HepG2 (cell line): Measurements from ENCODE around the gene TAF12. TPM values are rescaled to one million over a fixed set of nuclear protein-coding genes. Genes with fewer than 3 reads are reported as not detected.

Experiments used
- ATAC-seq: fragments of 200-7000 bp; cut with Tn5 transposase; 3 replicates; pipeline ENCODE4 v1.9.1; 2020; ENCODE audit warnings: mild to moderate bottlenecking, moderate library complexity
- BruUV-seq: library from RNA; stranded (reverse); fragments of 400-500 nt; replicated peaks from 2 replicates; lab custom pipeline; 2021; lab: Mats Ljungman, UMichigan
- CTCF ChIA-PET: fragments of 300-600 bp; formaldehyde crosslinking; extraction: SDS; loops from one replicate; lab custom pipeline; 2021; ENCODE audit warnings: low total read pairs, inconsistent platforms, low intra/inter-chr PET ratio; lab: Yijun Ruan, JAX
- POLR2A ChIA-PET: fragments of 350-600 bp; sonication (Branson Sonifier 250); formaldehyde crosslinking; loops from one replicate; lab custom pipeline; 2020; ENCODE audit warnings: antibody characterized with exemption, inconsistent platforms; lab: Yijun Ruan, JAX
- DNase-seq: peaks from one replicate; pipeline ENCODE4 v3.0.0-alpha.2; 2015; ENCODE audit warnings: low spot score
- FAIRE-seq: peaks from 3 replicates; lab custom pipeline; 2011; peaks lifted over from hg19 to GRCh38; lab: Jason Lieb, UNC
- H2AFZ ChIP-seq: one replicate; pipeline ENCODE4 v1.6.1; 2011; ENCODE audit warnings: low read length, inconsistent platforms
- H3K27ac ChIP-seq: fragments of 300-600 bp; 3 replicates; pipeline ENCODE4 v1.8.0; 2011; ENCODE audit warnings: mixed run types, mild to moderate bottlenecking, mixed read lengths, low read length, inconsistent platforms; ENCODE audit not compliant: insufficient read depth; ENCODE audit errors: extremely low read length
- H3K27me3 ChIP-seq, 2 experiments: fragments of 200-600 bp in 1 of 2; 2 replicates in 1 of 2; 3 replicates in 1 of 2; pipeline versions ENCODE4 v1.6.0 to v1.8.0; 2011; ENCODE audit warnings: low read length in 2 of 2, mild to moderate bottlenecking in 2 of 2, moderate library complexity in 2 of 2, inconsistent platforms in 1 of 2; ENCODE audit not compliant: insufficient read depth in 2 of 2, control insufficient read depth in 1 of 2
- H3K36me3 ChIP-seq, 2 experiments: fragments of 200-600 bp in 1 of 2; replicated peaks in 1 of 2; 2 replicates in 1 of 2; 3 replicates in 1 of 2; pipeline versions ENCODE4 v1.5.1 to v1.8.0; 2011; ENCODE audit warnings: low read length in 2 of 2, inconsistent platforms in 1 of 2; ENCODE audit not compliant: insufficient read depth in 2 of 2, control insufficient read depth in 1 of 2
- H3K4me1 ChIP-seq: 2 replicates; pipeline ENCODE4 v1.5.1; 2012; ENCODE audit warnings: low read length, inconsistent platforms; ENCODE audit not compliant: insufficient read depth
- H3K4me2 ChIP-seq: 2 replicates; pipeline ENCODE4 v1.6.0; 2011; ENCODE audit warnings: low read depth, low read length, inconsistent platforms
- H3K4me3 ChIP-seq, 3 experiments: fragments of 200-600 bp in 1 of 3; sonication (generic), shearing (Covaris generic) in 1 of 3; replicated peaks in 1 of 3; 2 replicates each; pipeline ENCODE4 v1.5.1; 2011 to 2016; ENCODE audit warnings: low read length in 3 of 3, inconsistent platforms in 2 of 3, low read depth in 2 of 3, mild to moderate bottlenecking in 2 of 3, control low read depth in 1 of 3, mixed read lengths in 1 of 3; ENCODE audit not compliant: insufficient read depth in 1 of 3
- H3K79me2 ChIP-seq: one replicate; pipeline ENCODE4 v1.6.1; 2011; ENCODE audit warnings: low read length, inconsistent platforms; ENCODE audit not compliant: insufficient read depth
- H3K9ac ChIP-seq: 2 replicates; pipeline ENCODE4 v1.6.0; 2011; ENCODE audit warnings: mild to moderate bottlenecking, low read depth, low read length, inconsistent platforms; ENCODE audit not compliant: insufficient read depth
- H3K9me3 ChIP-seq: 2 replicates; pipeline ENCODE4 v1.5.1; 2012; ENCODE audit warnings: mild to moderate bottlenecking, low read length
- H4K20me1 ChIP-seq: 2 replicates; pipeline ENCODE4 v1.6.0; 2011; ENCODE audit warnings: inconsistent platforms, mild to moderate bottlenecking, low read length, moderate library complexity; ENCODE audit not compliant: insufficient read depth
- ADNP ChIP-seq: sonication (generic); formaldehyde crosslinking; IDR thresholded peaks from 2 replicates; pipeline ENCODE4 v1.4.0; 2020; ENCODE audit warnings: missing genetic modification reagents
- ARNT2 ChIP-seq: sonication (generic); formaldehyde crosslinking; IDR thresholded peaks from 2 replicates; pipeline ENCODE4 v1.8.0; 2022; ENCODE audit warnings: mild to moderate bottlenecking, low read depth, missing genetic modification reagents, moderate library complexity
- HOXA5 ChIP-seq: sonication (generic); formaldehyde crosslinking; IDR thresholded peaks from 2 replicates; pipeline ENCODE4 v1.4.0; 2020; ENCODE audit warnings: missing genetic modification reagents
- STAT5B ChIP-seq: sonication (generic); formaldehyde crosslinking; IDR thresholded peaks from 2 replicates; pipeline ENCODE4 v1.4.0; 2020; ENCODE audit warnings: missing genetic modification reagents
- TAF15 ChIP-seq: fragments of 200-400 bp; formaldehyde crosslinking; IDR thresholded peaks from one replicate; pipeline ENCODE4 v1.6.1; 2018; ENCODE audit warnings: mild to moderate bottlenecking, low read depth, low read length; ENCODE audit not compliant: poor library complexity, severe bottlenecking
- ZBTB49 ChIP-seq: sonication (generic); formaldehyde crosslinking; IDR thresholded peaks from 2 replicates; pipeline ENCODE4 v1.4.0; 2020; ENCODE audit warnings: missing genetic modification reagents, borderline replicate concordance
- ZNF468 ChIP-seq: sonication (generic); formaldehyde crosslinking; IDR thresholded peaks from 2 replicates; pipeline ENCODE4 v1.8.0; 2022; ENCODE audit warnings: mild to moderate bottlenecking, moderate library complexity, missing genetic modification reagents
- ZNF549 ChIP-seq: sonication (generic); formaldehyde crosslinking; IDR thresholded peaks from 2 replicates; pipeline ENCODE4 v1.5.0; 2020; ENCODE audit warnings: missing genetic modification reagents
- ZNF629 ChIP-seq: sonication (generic); formaldehyde crosslinking; conservative IDR thresholded peaks from 2 replicates; pipeline ENCODE4 v1.5.0; 2020; ENCODE audit warnings: missing genetic modification reagents
- WGBS: methylation state at CpG from one replicate; pipeline ENCODE4 v1.1.6; 2017; ENCODE audit warnings: low lambda C conversion rate; 5-methylcytosine and 5-hydroxymethylcytosine counted together
- in situ Hi-C: cut with HindIII; loops from 2 replicates; pipeline ENCODE4 v1.10.0; 2017; ENCODE audit warnings: low pct_unique_long_range_greater_than_20kb; ENCODE audit not compliant: extremely low pct_ligation_motif_present
- intact Hi-C: fragments of 100-400 bp; cut with micrococcal nuclease; formaldehyde crosslinking; loops from one replicate; pipeline ENCODE4 v1.10.0; 2022; ENCODE audit not compliant: unreplicated experiment
- polyA plus RNA-seq, 8 experiments: library from polyadenylated mRNA; depleted of rRNA in 3 of 8; stranded (reverse) in 7 of 8; unstranded in 1 of 8; fragments of >200 nt; fragmentation: Illumina TruSeq in 4 of 8; extraction: Trizol in 4 of 8; gene quantifications; 2 replicates each; pipeline versions ENCODE4 v1.2.1 to v1.2.3, GENCODE V29; 2011 to 2016; ENCODE audit warnings: low read depth in 4 of 8, missing spikeins in 1 of 8, mixed read lengths in 1 of 8; ENCODE audit not compliant: insufficient read depth in 1 of 8
- total RNA-seq, 5 experiments: library from RNA; depleted of rRNA; stranded (reverse); fragments of >200 nt; fragmentation: Illumina TruSeq; extraction: Trizol; gene quantifications; 2 replicates each; pipeline ENCODE4 v1.2.3, GENCODE V29; 2016; ENCODE audit warnings: low read depth in 1 of 5
- TF ChIP-seq, protein P1 (sequence below): sonication (generic); formaldehyde crosslinking; IDR thresholded peaks from 2 replicates; pipeline ENCODE4 v1.4.0; 2020; ENCODE audit warnings: mild to moderate bottlenecking, missing genetic modification reagents

The TAF12 gene
- total and polyA plus RNA-seq, 2 of the 13 experiments (the other 11 are each of a cell fraction or from before 2014, with no cell fraction given) = 16.3 to 17.1 TPM

- no peak for FAIRE-seq
- H3K36me3 ChIP-seq = peaks cover 0 to 4% of the 10 kb centered on the region in 2 experiments; a peak in 2 of 5 replicates
- no peak overlapping the region for H3K9ac ChIP-seq
- in situ Hi-C loops = loop anchor here (5.0 to 25.0 kb wide), 2 partner anchors 84 to 189 kb away; no protein-coding TSS in a partner anchor
- H4K20me1 ChIP-seq = no peaks in the 10 kb centered on the region
- WGBS = 92% methylated on average over 3 of the region's 3 CpGs
- no peak for DNase-seq
- POLR2A ChIA-PET = interaction anchor here (1.5 to 3.3 kb wide), 2 partner anchors 20 to 84 kb away, joined by 7 to 39 read pairs; no protein-coding TSS in a partner anchor
- no peak for ATAC-seq
- no peak overlapping the region for H3K4me2 ChIP-seq
- no peak overlapping the region for H3K27ac ChIP-seq
- no peak for TF ChIP-seq STAT5B (CRISPR knock-in tag)
- TF ChIP-seq ZNF549 = no peak
- TF ChIP-seq ZNF629 = no peak
- no peak for TF ChIP-seq ADNP (CRISPR knock-in tag)
- TF ChIP-seq HOXA5 = no peak
- TF ChIP-seq ZNF468 (CRISPR knock-in tag) = no peak
- no peak for TF ChIP-seq TAF15
- TF ChIP-seq ZBTB49 = no peak
- no peak for TF ChIP-seq ARNT2 (CRISPR knock-in tag)
- TF ChIP-seq, protein P1, sequence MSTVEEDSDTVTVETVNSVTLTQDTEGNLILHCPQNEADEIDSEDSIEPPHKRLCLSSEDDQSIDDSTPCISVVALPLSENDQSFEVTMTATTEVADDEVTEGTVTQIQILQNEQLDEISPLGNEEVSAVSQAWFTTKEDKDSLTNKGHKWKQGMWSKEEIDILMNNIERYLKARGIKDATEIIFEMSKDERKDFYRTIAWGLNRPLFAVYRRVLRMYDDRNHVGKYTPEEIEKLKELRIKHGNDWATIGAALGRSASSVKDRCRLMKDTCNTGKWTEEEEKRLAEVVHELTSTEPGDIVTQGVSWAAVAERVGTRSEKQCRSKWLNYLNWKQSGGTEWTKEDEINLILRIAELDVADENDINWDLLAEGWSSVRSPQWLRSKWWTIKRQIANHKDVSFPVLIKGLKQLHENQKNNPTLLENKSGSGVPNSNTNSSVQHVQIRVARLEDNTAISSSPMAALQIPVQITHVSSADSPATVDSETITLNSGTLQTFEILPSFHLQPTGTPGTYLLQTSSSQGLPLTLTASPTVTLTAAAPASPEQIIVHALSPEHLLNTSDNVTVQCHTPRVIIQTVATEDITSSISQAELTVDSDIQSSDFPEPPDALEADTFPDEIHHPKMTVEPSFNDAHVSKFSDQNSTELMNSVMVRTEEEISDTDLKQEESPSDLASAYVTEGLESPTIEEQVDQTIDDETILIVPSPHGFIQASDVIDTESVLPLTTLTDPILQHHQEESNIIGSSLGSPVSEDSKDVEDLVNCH (CRISPR knock-in tag) = no peak
- TF ChIP-seq, all 625 proteins: peak for 0
- no TSS peak for BruUV-seq
- no peak overlapping the region for H3K4me3 ChIP-seq
- H3K27me3 ChIP-seq = no peaks in the 10 kb centered on the region
- H3K79me2 ChIP-seq = no peaks in the 10 kb centered on the region
- H3K9me3 ChIP-seq = no peaks in the 10 kb centered on the region
- CTCF ChIA-PET = interaction anchor here (2.3 kb wide), 1 partner anchor 84 kb away, joined by 7 read pairs; no protein-coding TSS in a partner anchor
- intact Hi-C loops = loop anchor here (1.0 to 5.0 kb wide), 2 partner anchors 83 to 244 kb away; no protein-coding TSS in a partner anchor
- H2AFZ ChIP-seq = no peak overlapping the region
- peaks cover 30% of the 10 kb centered on the region for H3K4me1 ChIP-seq
Measured at GRCh38 chr1:28601696-28602095, 41.2 kb downstream of the TAF12 start.
